SU-DHL-6 (cell line): ENCODE data around the gene PJA1.

Source experiments
- H2AFZ ChIP-seq: fragments of 200-600 bp; sonication (generic); 2 replicates; pipeline ENCODE4 v1.6.1; 2014; ENCODE audit warnings: low read depth, mild to moderate bottlenecking, moderate library complexity, mixed read lengths, antibody characterized with exemption, low read length; ENCODE audit not compliant: severe bottlenecking
- H3F3A ChIP-seq: fragments of 200-600 bp; shearing (Covaris generic); 2 replicates; pipeline ENCODE4 v1.6.0; 2016; ENCODE audit warnings: antibody characterized with exemption, mild to moderate bottlenecking; ENCODE audit not compliant: insufficient read depth
- H3K27ac ChIP-seq: fragments of 200-600 bp; sonication (generic); 2 replicates; pipeline ENCODE4 v1.5.1; 2016; ENCODE audit warnings: low read depth, mild to moderate bottlenecking, low read length, moderate library complexity, mixed read lengths
- H3K27me3 ChIP-seq: fragments of 200-600 bp; sonication (generic), shearing (Covaris generic); 2 replicates; pipeline ENCODE4 v1.6.0; 2014; ENCODE audit warnings: mild to moderate bottlenecking, low read length
- H3K36me3 ChIP-seq: fragments of 200-600 bp; sonication (generic); 2 replicates; pipeline ENCODE4 v1.6.1; 2014; ENCODE audit warnings: mild to moderate bottlenecking, low read length, mixed read lengths
- H3K4me2 ChIP-seq: fragments of 300-600, 200-600 bp; shearing (Covaris generic), sonication (generic); 2 replicates; pipeline ENCODE4 v1.6.0; 2014; ENCODE audit warnings: low read length, low read depth, mild to moderate bottlenecking; ENCODE audit not compliant: poor library complexity, severe bottlenecking
- H3K4me3 ChIP-seq: fragments of 200-600 bp; sonication (generic); 2 replicates; pipeline ENCODE4 v1.5.1; 2014; ENCODE audit warnings: antibody characterized with exemption, low read length, mild to moderate bottlenecking, mixed read lengths; ENCODE audit not compliant: insufficient read depth, poor library complexity, severe bottlenecking
- H3K79me2 ChIP-seq: fragments of 200-600 bp; sonication (generic); 2 replicates; pipeline ENCODE4 v1.6.1; 2014; ENCODE audit warnings: mild to moderate bottlenecking, low read length, moderate library complexity; ENCODE audit not compliant: insufficient read depth
- H3K9ac ChIP-seq: fragments of 200-600 bp; sonication (generic); 2 replicates; pipeline ENCODE4 v1.7.0; 2014; ENCODE audit warnings: mild to moderate bottlenecking, low read length
- H3K9me2 ChIP-seq: fragments of 200-600 bp; sonication (generic); replicated peaks from 2 replicates; pipeline ENCODE4 v1.6.1; 2014; ENCODE audit warnings: low read length; ENCODE audit not compliant: insufficient read depth
- H3K9me3 ChIP-seq: fragments of 200-600 bp; sonication (generic); 2 replicates; pipeline ENCODE4 v1.6.1; 2014; ENCODE audit warnings: low read length, mixed read lengths; ENCODE audit not compliant: insufficient read depth
- H4K20me1 ChIP-seq: fragments of 200-600 bp; sonication (generic); 2 replicates; pipeline ENCODE4 v1.6.1; 2014; ENCODE audit warnings: low read depth, mild to moderate bottlenecking, antibody characterized with exemption, low read length, moderate library complexity, mixed read lengths
- EZH2phosphoT487 ChIP-seq: fragments of 200-600 bp; sonication (generic), shearing (Covaris generic); conservative IDR thresholded peaks from 2 replicates; pipeline ENCODE4 v1.6.1; 2018; ENCODE audit warnings: mild to moderate bottlenecking, antibody characterized with exemption, low read length, moderate library complexity, mixed read lengths
- TF ChIP-seq, protein P1 (sequence below): fragments of 200-600 bp; sonication (generic); IDR thresholded peaks from one replicate; pipeline ENCODE4 v1.5.1; 2017; ENCODE audit warnings: antibody characterized with exemption, mild to moderate bottlenecking, low read length, moderate library complexity; ENCODE audit not compliant: insufficient read depth, poor library complexity, severe bottlenecking

PJA1 gene

DNA sequence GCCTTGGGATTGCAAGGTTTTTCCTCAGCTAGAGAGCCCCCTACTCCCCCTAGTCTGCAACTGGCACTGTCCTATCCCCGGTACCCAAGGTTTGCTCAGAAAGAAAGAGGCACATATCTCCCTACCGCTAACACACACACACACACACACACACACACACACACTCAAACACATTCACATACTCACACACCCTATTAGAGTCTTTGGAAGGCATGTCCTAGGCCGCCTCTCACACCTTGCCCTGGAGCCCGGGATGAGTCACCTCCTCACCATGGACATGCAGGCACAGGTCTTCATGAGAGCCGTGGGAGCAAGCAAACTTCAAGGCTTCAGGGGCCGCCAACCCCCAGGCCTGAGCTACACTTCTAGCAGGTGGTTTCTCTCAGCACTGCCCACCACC is 49.2 kb downstream of the PJA1 start:
- Histone ChIP-seq H3K4me2 (no peak overlapping the region), H3K79me2 (no peaks in the 10 kb centered on the region), H3K36me3 (no peaks in the 10 kb centered on the region), H3K4me3 (no peak overlapping the region), H4K20me1 (no peaks in the 10 kb centered on the region), H2AFZ (no peak overlapping the region), H3K27me3 (no peaks in the 10 kb centered on the region), H3K9ac (no peak overlapping the region), H3K9me2 (no peaks in the 10 kb centered on the region), H3F3A (no peaks in the 10 kb centered on the region), H3K27ac (no peak overlapping the region), H3K9me3 (no peaks in the 10 kb centered on the region)
- no peak for TF ChIP-seq EZH2phosphoT487
- TF ChIP-seq, protein P1, sequence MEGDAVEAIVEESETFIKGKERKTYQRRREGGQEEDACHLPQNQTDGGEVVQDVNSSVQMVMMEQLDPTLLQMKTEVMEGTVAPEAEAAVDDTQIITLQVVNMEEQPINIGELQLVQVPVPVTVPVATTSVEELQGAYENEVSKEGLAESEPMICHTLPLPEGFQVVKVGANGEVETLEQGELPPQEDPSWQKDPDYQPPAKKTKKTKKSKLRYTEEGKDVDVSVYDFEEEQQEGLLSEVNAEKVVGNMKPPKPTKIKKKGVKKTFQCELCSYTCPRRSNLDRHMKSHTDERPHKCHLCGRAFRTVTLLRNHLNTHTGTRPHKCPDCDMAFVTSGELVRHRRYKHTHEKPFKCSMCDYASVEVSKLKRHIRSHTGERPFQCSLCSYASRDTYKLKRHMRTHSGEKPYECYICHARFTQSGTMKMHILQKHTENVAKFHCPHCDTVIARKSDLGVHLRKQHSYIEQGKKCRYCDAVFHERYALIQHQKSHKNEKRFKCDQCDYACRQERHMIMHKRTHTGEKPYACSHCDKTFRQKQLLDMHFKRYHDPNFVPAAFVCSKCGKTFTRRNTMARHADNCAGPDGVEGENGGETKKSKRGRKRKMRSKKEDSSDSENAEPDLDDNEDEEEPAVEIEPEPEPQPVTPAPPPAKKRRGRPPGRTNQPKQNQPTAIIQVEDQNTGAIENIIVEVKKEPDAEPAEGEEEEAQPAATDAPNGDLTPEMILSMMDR = no peak

GRCh38 chrX:69113723-69114122 is 51.5 kb downstream of the PJA1 start:
- H3K27ac ChIP-seq = no peak overlapping the region
- no peaks in the 10 kb centered on the region for H3K9me2 ChIP-seq
- TF ChIP-seq EZH2phosphoT487 = no peak
- TF ChIP-seq, protein P1 = no peak
- H3K27me3 ChIP-seq = no peaks in the 10 kb centered on the region
- no peak overlapping the region for H3K4me2 ChIP-seq
- H3K36me3 ChIP-seq = no peaks in the 10 kb centered on the region
- no peaks in the 10 kb centered on the region for H3F3A ChIP-seq
- H4K20me1 ChIP-seq = no peaks in the 10 kb centered on the region
- H3K9ac ChIP-seq = no peak overlapping the region
- H2AFZ ChIP-seq = no peak overlapping the region
- H3K4me3 ChIP-seq = no peak overlapping the region
- H3K9me3 ChIP-seq = no peaks in the 10 kb centered on the region
- H3K79me2 ChIP-seq = no peaks in the 10 kb centered on the region
